Neuronal stem cell (in vitro differentiated cells): ENCODE data around the gene PPP1R26.
"Not testable (repeated sequence)": the region's sequence is repeated elsewhere in the genome, so short reads cannot be mapped to it uniquely, and the experiment has no call there.

Source experiments
- DNase-seq: peaks from one replicate; pipeline ENCODE4 v3.0.0-alpha.2; 2013; ENCODE audit warnings: low spot score
- H2AFZ ChIP-seq: one replicate; pipeline ENCODE4 v1.6.1; 2013; ENCODE audit warnings: mild to moderate bottlenecking, low read length, inconsistent platforms
- H2AK5ac ChIP-seq: 2 replicates; pipeline ENCODE4 v1.6.1; 2013; ENCODE audit warnings: low read depth, mild to moderate bottlenecking, inconsistent platforms, low read length, moderate library complexity, mixed read lengths
- H2BK120ac ChIP-seq: 2 replicates; pipeline ENCODE4 v1.6.1; 2013; ENCODE audit warnings: low read depth, mild to moderate bottlenecking, inconsistent platforms, low read length, moderate library complexity, mixed read lengths
- H2BK12ac ChIP-seq: one replicate; pipeline ENCODE4 v1.6.1; 2013; ENCODE audit warnings: low read length, inconsistent platforms
- H2BK15ac ChIP-seq: 2 replicates; pipeline ENCODE4 v1.6.1; 2013; ENCODE audit warnings: mild to moderate bottlenecking, low read length, inconsistent platforms, mixed read lengths
- H2BK5ac ChIP-seq: one replicate; pipeline ENCODE4 v1.6.1; 2013; ENCODE audit warnings: inconsistent platforms, mild to moderate bottlenecking, low read length, moderate library complexity
- H3K14ac ChIP-seq: one replicate; pipeline ENCODE4 v1.6.1; 2013; ENCODE audit warnings: low read length, inconsistent platforms
- H3K18ac ChIP-seq: 2 replicates; pipeline ENCODE4 v1.6.1; 2013; ENCODE audit warnings: low read length, inconsistent platforms
- H3K23ac ChIP-seq: 2 replicates; pipeline ENCODE4 v1.6.1; 2013; ENCODE audit warnings: low read depth, mild to moderate bottlenecking, mixed read lengths, low read length, inconsistent platforms; ENCODE audit not compliant: poor library complexity
- H3K27ac ChIP-seq: replicated peaks from 3 replicates; pipeline ENCODE4 v1.5.1; 2013; ENCODE audit warnings: low read length, inconsistent platforms
- H3K27me3 ChIP-seq, 3 experiments: 2 replicates each; pipeline ENCODE4 v1.6.1; 2013; ENCODE audit warnings: low read length in 3 of 3, mild to moderate bottlenecking in 2 of 3, inconsistent platforms in 1 of 3, low read depth in 1 of 3, mixed read lengths in 1 of 3, moderate library complexity in 1 of 3; ENCODE audit not compliant: control insufficient read depth in 3 of 3, insufficient read depth in 3 of 3
- H3K36me3 ChIP-seq, 2 donors: replicated peaks in 1 of 2; 2 replicates each; pipeline ENCODE4 v1.6.1; 2013; ENCODE audit warnings: low read length in 2 of 2; ENCODE audit not compliant: control insufficient read depth in 2 of 2, insufficient read depth in 2 of 2
- H3K4ac ChIP-seq: 2 replicates; pipeline ENCODE4 v1.6.1; 2013; ENCODE audit warnings: inconsistent platforms, mild to moderate bottlenecking, low read length, moderate library complexity
- H3K4me1 ChIP-seq, 2 donors: 1 replicate in 1 of 2; 2 replicates in 1 of 2; pipeline ENCODE4 v1.6.1; 2013; ENCODE audit warnings: low read length in 2 of 2, low read depth in 1 of 2; ENCODE audit not compliant: control insufficient read depth in 2 of 2, insufficient read depth in 1 of 2
- H3K4me2 ChIP-seq: one replicate; pipeline ENCODE4 v1.6.1; 2013; ENCODE audit warnings: mild to moderate bottlenecking, low read length, inconsistent platforms; ENCODE audit not compliant: insufficient read depth, poor library complexity, severe bottlenecking
- H3K4me3 ChIP-seq, 2 donors: 2 replicates each; pipeline ENCODE4 v1.5.1; 2013; ENCODE audit warnings: low read length in 2 of 2, mild to moderate bottlenecking in 2 of 2, inconsistent platforms in 1 of 2, moderate library complexity in 1 of 2
- H3K79me1 ChIP-seq: one replicate; pipeline ENCODE4 v1.6.1; 2013; ENCODE audit warnings: low read depth, mild to moderate bottlenecking, inconsistent platforms, low read length, moderate library complexity
- H3K9ac ChIP-seq: one replicate; pipeline ENCODE4 v1.6.1; 2013; ENCODE audit warnings: mild to moderate bottlenecking, low read depth, low read length, inconsistent platforms; ENCODE audit not compliant: poor library complexity
- H3K9me3 ChIP-seq, 2 donors: replicated peaks in 1 of 2; 2 replicates each; pipeline versions ENCODE3 to v1.6.1; 2013; ENCODE audit warnings: low read length in 2 of 2, mild to moderate bottlenecking in 2 of 2, inconsistent platforms in 1 of 2, low read depth in 1 of 2, mixed read lengths in 1 of 2, moderate library complexity in 1 of 2; ENCODE audit not compliant: control insufficient read depth in 2 of 2, insufficient read depth in 1 of 2
- H4K8ac ChIP-seq: one replicate; pipeline ENCODE4 v1.6.1; 2013; ENCODE audit warnings: low read depth, mild to moderate bottlenecking, inconsistent platforms, low read length, moderate library complexity
- H4K91ac ChIP-seq: one replicate; pipeline ENCODE4 v1.6.1; 2013; ENCODE audit warnings: low read length, low read depth, mild to moderate bottlenecking, inconsistent platforms; ENCODE audit not compliant: poor library complexity
- WGBS, 2 donors: extraction: QIAGEN DNeasy Blood & Tissue Kit; methylation state at CpG; one replicate each; pipeline ENCODE4 v1.1.7; 2013; ENCODE audit warnings: missing lambda C conversion rate in 2 of 2, mixed read lengths in 1 of 2; ENCODE audit not compliant: insufficient read length in 2 of 2, insufficient replicate concordance in 1 of 2; ENCODE audit errors: extremely low coverage in 2 of 2; 5-methylcytosine and 5-hydroxymethylcytosine counted together

Gene PPP1R26

DNA sequence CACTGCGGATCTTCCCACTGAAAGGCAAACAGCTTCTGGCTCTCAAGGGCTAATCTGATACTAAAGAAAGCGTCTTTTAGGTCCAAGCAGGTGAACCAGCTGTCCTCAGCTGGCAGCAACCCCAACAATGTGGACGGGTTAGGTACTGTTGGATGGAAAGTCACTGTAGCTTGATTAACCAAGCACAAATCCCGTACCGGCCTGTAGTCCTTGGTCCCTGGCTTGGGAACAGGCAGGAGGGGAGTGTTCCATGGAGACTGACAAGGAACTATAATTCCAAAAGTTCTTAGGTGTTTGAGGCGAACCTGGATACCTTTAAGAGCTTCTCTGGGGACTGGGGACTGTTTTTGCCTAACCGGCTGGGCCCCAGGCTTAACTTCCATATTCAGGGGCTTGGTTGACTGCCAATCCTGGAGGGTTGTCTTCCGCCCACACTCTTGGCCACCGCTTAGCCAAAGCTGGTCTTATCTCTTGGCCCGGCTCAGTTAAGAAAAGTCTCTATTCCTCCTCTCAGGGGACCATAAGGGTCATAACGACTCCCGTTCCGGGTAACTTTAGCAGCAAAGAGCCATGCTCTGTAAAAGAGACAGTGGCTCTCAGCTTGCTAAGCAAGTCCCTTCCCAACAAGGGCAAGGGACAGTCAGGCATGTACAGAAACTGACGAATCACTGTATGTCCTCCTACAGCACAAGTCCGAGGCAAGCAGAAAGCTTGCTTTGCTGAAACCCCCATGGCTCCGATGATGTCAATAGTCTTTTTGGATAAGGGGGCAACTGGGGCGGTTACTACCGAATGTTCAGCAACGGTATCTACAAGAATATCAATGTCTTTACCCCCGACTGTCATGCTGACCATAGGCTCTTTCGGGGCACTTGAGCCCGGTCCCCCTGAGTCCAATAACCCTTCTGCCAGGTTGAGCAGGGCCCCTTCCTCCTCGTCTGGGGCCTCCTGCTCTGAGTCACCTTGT, 38.2 kb upstream of the PPP1R26 start:
- H3K4me2 ChIP-seq = not testable (repeated sequence)

DNA sequence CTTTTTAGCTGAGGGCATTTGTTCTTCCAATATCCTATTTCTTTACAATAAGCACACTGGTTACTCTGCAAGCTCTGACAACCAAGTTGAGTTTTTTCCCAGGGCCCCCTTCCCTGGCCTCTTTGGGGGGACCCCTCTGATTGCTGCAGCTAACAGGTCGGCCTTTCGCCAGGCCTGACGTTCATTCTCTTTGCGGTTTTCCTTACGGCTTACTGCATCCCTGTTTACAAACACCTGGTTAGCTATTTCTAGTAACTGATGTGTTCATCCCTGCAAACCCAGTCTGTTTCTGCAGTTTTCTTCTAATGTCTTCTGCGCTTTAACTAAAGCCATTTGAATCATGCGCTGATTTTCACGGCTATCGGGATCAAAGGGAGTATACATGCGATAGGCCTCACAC, 37.5 kb upstream of the PPP1R26 start:
- Histone ChIP-seq H4K8ac (no peak overlapping the region), H3K18ac (no peak overlapping the region), H3K9me3 (no peaks in the 10 kb centered on the region), H4K91ac (no peak overlapping the region), H3K4me1 (peaks cover 0 to 2% of the 10 kb centered on the region in 2 donors), H2BK120ac (no peak overlapping the region), H2BK5ac (no peak overlapping the region), H2AK5ac (no peak overlapping the region), H2BK15ac (no peak overlapping the region), H3K14ac (no peak overlapping the region), H3K79me1 (no peaks in the 10 kb centered on the region), H3K9ac (no peak overlapping the region), H2AFZ (no peak overlapping the region), H3K27ac (no peak overlapping the region), H3K27me3 (peaks cover 0 to 16% (median 0%) of the 10 kb centered on the region in 3 experiments), H3K23ac (no peak overlapping the region), H2BK12ac (no peak overlapping the region), H3K4me2 (no peak overlapping the region), H3K4me3 (no peak overlapping the region), H3K36me3 (no peaks in the 10 kb centered on the region), H3K4ac (no peak overlapping the region)
- WGBS, 2 donors = no CpG with 5 or more reads among the region's 10 CpGs
- DNase-seq = no peak

More for the DNA sequence above, 38.2 kb upstream of the PPP1R26 start:
- not testable (repeated sequence) for H2BK12ac ChIP-seq, H3K4ac ChIP-seq, H2AFZ ChIP-seq, H3K14ac ChIP-seq, DNase-seq, H4K91ac ChIP-seq, H3K27ac ChIP-seq, H3K79me1 ChIP-seq, H2BK5ac ChIP-seq, H3K4me1 ChIP-seq, H3K9ac ChIP-seq, H3K36me3 ChIP-seq, H2BK15ac ChIP-seq, H3K4me3 ChIP-seq, H3K9me3 ChIP-seq, H3K23ac ChIP-seq, H2AK5ac ChIP-seq, H3K18ac ChIP-seq, H2BK120ac ChIP-seq, H4K8ac ChIP-seq
- no CpG with 5 or more reads among the region's 23 CpGs for WGBS, 2 donors
- H3K27me3 ChIP-seq = peaks cover 0 to 16% (median 0%) of the 10 kb centered on the region in 3 experiments

DNA sequence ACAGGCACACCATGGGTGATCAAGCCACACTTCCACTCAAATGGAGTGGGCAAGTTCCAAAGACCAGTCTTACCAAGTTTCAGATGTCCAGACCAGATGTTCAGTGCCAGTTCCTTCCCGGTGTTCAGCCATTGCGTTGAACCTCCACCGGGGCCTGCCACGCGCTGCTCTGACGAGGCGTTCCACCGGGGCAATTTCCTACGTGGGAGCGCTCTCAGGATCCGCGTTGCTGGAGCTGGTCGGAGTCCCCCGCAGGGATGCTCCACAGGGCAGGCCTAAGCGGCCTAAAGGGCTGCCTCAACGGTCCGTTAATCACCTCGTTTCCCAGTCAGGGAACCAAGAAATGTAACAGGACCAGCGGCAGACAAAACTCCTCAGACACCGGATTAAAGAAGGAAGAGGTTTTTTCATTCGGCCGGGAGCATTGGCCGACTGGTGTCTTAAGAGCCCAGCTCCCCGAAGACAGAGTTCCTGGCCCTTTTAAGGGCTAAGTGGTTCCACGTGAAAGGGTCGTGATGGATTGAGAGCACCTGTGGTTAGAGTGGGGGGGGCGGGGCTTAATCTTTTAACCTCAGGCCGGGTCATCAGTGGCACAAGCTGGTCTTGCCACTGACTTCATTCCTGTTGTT, 35.7 kb upstream of the PPP1R26 start:
- H2BK5ac ChIP-seq = no peak overlapping the region

DNA sequence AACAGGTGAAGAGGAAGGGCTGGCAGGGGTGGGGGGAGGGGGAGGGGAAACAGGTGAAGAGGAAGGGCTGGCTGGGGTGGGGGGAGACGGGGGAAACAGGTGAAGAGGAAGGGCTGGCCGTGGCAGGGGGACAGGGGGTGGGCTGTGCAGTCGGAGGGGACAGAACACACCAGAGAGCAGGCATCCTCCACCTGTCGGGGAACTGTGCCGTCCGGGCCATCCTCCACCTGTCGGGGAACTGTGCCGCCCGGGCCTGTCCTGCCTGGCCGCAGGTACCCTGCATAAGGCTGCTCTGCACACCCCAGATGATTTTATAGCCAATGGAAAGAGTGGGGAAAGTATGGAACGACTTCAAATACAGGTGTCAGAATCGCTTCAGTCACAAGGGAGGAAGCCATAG, 32.5 kb upstream of the PPP1R26 start:
- H4K8ac ChIP-seq = no peak overlapping the region
- H3K79me1 ChIP-seq = no peaks in the 10 kb centered on the region
- H3K18ac ChIP-seq = no peak overlapping the region
- no peak overlapping the region for H3K14ac ChIP-seq
- H2AFZ ChIP-seq = no peak overlapping the region
- H2BK15ac ChIP-seq = no peak overlapping the region
- H2BK5ac ChIP-seq = no peak overlapping the region
- H3K36me3 ChIP-seq = no peaks in the 10 kb centered on the region
- no peak overlapping the region for H4K91ac ChIP-seq
- no peak overlapping the region for H2BK12ac ChIP-seq
- H3K4me2 ChIP-seq = no peak overlapping the region
- H3K9ac ChIP-seq = no peak overlapping the region
- WGBS, 2 donors = no CpG with 5 or more reads among the region's 12 CpGs
- H3K27ac ChIP-seq = no peak overlapping the region
- DNase-seq = no peak
- H3K4me3 ChIP-seq = no peak overlapping the region
- no peak overlapping the region for H3K4ac ChIP-seq
- peaks cover 0 to 7% (median 0%) of the 10 kb centered on the region in 3 experiments for H3K27me3 ChIP-seq
- no peak overlapping the region for H2AK5ac ChIP-seq
- no peak overlapping the region for H2BK120ac ChIP-seq
- H3K9me3 ChIP-seq = no peaks in the 10 kb centered on the region
- H3K4me1 ChIP-seq = peaks cover 0 to 1% of the 10 kb centered on the region in 2 donors
- H3K23ac ChIP-seq = no peak overlapping the region

More for the DNA sequence above, 35.7 kb upstream of the PPP1R26 start:
- Histone ChIP-seq H4K91ac (no peak overlapping the region), H3K4me3 (no peak overlapping the region), H3K9ac (no peak overlapping the region), H3K23ac (no peak overlapping the region), H4K8ac (no peak overlapping the region), H3K27ac (peak overlapping the region; percentile 28), H3K79me1 (no peaks in the 10 kb centered on the region), H3K36me3 (no peaks in the 10 kb centered on the region), H2BK120ac (no peak overlapping the region), H3K14ac (no peak overlapping the region), H3K9me3 (no peaks in the 10 kb centered on the region), H2AFZ (no peak overlapping the region), H3K18ac (peak overlapping the region; percentile 64), H2BK15ac (no peak overlapping the region), H2BK12ac (no peak overlapping the region), H3K27me3 (peaks cover 0 to 22% (median 0%) of the 10 kb centered on the region in 3 experiments), H3K4ac (no peak overlapping the region), H2AK5ac (peak overlapping the region; percentile 63), H3K4me1 (peaks cover 0 to 3% of the 10 kb centered on the region in 2 donors), H3K4me2 (no peak overlapping the region)
- no CpG with 5 or more reads among the region's 28 CpGs for WGBS, 2 donors
- no peak for DNase-seq
